ENCODE data around the gene NCKAP5.

DNA sequence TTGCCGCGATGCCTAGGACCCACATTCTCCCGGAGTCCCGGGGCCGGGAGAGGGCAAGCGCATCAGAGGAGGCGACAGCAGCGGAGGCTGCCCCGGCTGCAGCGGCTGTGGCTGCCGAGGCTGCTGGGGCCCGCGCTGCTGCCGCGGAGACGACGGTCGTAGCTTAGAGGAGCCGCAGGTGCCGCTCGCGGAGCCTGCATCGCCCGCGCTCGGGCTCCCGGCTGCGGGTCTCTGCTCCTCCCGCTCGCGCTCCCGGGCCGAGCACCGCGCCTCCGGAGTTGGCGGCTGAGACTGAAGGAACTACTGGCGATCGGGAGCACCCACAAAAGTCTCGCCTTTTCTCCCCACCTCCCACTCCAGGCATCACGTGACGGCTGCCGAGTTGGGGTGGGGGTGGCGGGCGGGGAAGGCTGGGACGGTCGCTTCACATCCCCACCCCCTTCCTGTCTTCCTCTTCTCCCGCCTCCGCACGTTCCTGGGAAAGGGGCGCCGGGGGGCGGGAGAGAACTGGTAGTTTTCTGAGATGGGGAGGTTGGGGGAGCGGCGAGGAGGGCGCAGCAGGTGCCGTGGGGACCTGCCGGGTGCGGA, 898.3 kb downstream of the NCKAP5 start, which contains the start of gene LYPD1:
- TF ChIP-seq MYC (CRISPR knock-in tag; IDR thresholded peaks at IDR 0.05; ENCODE audit: borderline replicate concordance) (no peak), EZH2 (conservative IDR thresholded peaks at IDR 0.05; ENCODE audit: low read depth, low read length) (no peak), HNRNPLL (IDR thresholded peaks at IDR 0.05; ENCODE audit: low read depth, low read length, poor library complexity, severe bottlenecking) (no peak), REST (IDR thresholded peaks at IDR 0.05; ENCODE audit: borderline replicate concordance in 1 of 2, low read depth in 1 of 2, low read length in 2 of 2) (no peak), SMAD3 (CRISPR knock-in tag; IDR thresholded peaks at IDR 0.05) (no peak), KAT7 (CRISPR knock-in tag; IDR thresholded peaks at IDR 0.05; ENCODE audit: borderline replicate concordance) (no peak), ZNF530 (CRISPR knock-in tag; IDR thresholded peaks at IDR 0.05; ENCODE audit: low read depth) (no peak), HNRNPUL1 (IDR thresholded peaks at IDR 0.05; ENCODE audit: low read depth, low read length) (no peak)
- TF ChIP-seq, protein P1, sequence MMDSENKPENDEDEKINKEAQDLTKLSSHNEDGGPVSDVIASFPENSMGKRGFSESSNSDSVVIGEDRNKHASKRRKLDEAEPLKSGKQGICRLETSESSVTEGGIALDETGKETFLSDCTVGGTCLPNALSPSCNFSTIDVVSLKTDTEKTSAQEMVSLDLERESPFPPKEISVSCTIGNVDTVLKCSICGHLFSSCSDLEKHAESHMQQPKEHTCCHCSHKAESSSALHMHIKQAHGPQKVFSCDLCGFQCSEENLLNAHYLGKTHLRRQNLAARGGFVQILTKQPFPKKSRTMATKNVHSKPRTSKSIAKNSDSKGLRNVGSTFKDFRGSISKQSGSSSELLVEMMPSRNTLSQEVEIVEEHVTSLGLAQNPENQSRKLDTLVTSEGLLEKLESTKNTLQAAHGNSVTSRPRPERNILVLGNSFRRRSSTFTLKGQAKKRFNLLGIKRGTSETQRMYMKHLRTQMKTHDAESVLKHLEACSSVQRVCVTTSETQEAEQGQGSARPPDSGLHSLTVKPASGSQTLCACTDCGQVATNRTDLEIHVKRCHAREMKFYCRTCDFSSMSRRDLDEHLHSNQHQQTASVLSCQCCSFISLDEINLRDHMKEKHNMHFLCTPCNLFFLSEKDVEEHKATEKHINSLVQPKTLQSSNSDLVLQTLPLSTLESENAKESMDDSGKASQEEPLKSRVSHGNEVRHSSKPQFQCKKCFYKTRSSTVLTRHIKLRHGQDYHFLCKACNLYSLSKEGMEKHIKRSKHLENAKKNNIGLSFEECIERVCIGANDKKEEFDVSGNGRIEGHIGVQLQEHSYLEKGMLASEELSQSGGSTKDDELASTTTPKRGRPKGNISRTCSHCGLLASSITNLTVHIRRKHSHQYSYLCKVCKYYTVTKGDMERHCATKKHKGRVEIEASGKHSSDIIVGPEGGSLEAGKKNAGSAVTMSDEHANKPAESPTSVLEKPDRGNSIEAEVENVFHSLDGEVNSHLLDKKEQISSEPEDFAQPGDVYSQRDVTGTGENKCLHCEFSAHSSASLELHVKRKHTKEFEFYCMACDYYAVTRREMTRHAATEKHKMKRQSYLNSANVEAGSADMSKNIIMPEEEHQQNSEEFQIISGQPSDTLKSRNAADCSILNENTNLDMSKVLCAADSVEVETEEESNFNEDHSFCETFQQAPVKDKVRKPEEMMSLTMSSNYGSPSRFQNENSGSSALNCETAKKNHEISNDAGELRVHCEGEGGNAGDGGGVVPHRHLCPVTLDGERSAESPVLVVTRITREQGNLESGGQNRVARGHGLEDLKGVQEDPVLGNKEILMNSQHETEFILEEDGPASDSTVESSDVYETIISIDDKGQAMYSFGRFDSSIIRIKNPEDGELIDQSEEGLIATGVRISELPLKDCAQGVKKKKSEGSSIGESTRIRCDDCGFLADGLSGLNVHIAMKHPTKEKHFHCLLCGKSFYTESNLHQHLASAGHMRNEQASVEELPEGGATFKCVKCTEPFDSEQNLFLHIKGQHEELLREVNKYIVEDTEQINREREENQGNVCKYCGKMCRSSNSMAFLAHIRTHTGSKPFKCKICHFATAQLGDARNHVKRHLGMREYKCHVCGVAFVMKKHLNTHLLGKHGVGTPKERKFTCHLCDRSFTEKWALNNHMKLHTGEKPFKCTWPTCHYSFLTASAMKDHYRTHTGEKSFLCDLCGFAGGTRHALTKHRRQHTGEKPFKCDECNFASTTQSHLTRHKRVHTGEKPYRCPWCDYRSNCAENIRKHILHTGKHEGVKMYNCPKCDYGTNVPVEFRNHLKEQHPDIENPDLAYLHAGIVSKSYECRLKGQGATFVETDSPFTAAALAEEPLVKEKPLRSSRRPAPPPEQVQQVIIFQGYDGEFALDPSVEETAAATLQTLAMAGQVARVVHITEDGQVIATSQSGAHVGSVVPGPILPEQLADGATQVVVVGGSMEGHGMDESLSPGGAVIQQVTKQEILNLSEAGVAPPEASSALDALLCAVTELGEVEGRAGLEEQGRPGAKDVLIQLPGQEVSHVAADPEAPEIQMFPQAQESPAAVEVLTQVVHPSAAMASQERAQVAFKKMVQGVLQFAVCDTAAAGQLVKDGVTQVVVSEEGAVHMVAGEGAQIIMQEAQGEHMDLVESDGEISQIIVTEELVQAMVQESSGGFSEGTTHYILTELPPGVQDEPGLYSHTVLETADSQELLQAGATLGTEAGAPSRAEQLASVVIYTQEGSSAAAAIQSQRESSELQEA (CRISPR knock-in tag; IDR thresholded peaks at IDR 0.05; ENCODE audit: not compliant biosample characterization), result no peak
- TF ChIP-seq, protein P2, sequence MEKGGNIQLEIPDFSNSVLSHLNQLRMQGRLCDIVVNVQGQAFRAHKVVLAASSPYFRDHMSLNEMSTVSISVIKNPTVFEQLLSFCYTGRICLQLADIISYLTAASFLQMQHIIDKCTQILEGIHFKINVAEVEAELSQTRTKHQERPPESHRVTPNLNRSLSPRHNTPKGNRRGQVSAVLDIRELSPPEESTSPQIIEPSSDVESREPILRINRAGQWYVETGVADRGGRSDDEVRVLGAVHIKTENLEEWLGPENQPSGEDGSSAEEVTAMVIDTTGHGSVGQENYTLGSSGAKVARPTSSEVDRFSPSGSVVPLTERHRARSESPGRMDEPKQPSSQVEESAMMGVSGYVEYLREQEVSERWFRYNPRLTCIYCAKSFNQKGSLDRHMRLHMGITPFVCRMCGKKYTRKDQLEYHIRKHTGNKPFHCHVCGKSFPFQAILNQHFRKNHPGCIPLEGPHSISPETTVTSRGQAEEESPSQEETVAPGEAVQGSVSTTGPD (CRISPR knock-in tag; IDR thresholded peaks at IDR 0.05), result no peak
- TF ChIP-seq, protein P3, sequence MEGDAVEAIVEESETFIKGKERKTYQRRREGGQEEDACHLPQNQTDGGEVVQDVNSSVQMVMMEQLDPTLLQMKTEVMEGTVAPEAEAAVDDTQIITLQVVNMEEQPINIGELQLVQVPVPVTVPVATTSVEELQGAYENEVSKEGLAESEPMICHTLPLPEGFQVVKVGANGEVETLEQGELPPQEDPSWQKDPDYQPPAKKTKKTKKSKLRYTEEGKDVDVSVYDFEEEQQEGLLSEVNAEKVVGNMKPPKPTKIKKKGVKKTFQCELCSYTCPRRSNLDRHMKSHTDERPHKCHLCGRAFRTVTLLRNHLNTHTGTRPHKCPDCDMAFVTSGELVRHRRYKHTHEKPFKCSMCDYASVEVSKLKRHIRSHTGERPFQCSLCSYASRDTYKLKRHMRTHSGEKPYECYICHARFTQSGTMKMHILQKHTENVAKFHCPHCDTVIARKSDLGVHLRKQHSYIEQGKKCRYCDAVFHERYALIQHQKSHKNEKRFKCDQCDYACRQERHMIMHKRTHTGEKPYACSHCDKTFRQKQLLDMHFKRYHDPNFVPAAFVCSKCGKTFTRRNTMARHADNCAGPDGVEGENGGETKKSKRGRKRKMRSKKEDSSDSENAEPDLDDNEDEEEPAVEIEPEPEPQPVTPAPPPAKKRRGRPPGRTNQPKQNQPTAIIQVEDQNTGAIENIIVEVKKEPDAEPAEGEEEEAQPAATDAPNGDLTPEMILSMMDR (CRISPR knock-in tag; IDR thresholded peaks at IDR 0.05), result no peak

All from HepG2 (cell line).